ENCODE data around the gene POLRMT.
A peak's percentile ranks its signal among the peaks of the same experiment; 100 is the strongest.

The POLRMT gene

GRCh38 chr19:662962-663681 lies 29.8 kb upstream of the POLRMT start, which contains the start of gene RNF126:
Gene RNF126 (minus strand): TSS chr19:663214. CDS start chr19:663121, 93 bp downstream.
- DNase-seq (ENCODE audit: low read depth), result peak; percentile 37

DNA sequence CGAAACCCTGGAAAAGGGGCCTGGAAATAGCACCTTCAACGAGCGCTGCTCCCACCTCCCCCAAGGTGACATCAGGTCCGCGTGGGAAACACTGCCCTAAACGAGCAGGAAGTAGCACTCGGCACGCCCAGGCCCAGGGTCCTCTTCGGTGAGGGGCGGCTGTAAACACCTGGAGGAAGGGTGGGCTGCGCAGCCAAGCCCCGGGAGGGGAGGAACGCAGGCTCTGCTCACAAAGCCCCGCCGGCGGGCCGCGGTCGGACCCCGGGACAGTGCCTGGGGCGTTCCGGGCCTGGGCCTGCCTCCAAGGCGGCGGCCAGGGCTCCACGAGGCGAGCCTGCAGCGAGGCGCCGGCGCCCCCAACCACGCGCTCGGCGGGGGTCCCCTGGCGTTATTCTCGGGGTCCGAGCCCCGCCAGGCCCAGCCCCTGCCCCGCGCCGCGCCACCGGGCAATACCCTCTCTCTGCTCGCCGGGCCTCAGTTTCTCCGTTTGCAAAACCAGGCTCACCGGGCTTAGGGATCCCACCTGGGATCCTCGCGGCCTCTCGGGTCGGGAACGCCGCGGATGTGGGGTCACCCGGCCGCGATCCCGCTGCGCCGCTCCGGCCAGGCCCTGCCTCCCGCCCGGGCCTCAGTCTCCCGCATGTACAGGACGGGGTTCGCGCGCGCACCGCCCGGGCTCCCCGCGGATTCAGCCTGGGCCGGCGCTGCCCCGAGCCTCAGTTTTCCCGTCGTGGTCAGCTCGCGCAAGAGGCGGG lies 29.0 kb upstream of the POLRMT start:
- DNase-seq (ENCODE audit: low read depth), result no peak

DNA sequence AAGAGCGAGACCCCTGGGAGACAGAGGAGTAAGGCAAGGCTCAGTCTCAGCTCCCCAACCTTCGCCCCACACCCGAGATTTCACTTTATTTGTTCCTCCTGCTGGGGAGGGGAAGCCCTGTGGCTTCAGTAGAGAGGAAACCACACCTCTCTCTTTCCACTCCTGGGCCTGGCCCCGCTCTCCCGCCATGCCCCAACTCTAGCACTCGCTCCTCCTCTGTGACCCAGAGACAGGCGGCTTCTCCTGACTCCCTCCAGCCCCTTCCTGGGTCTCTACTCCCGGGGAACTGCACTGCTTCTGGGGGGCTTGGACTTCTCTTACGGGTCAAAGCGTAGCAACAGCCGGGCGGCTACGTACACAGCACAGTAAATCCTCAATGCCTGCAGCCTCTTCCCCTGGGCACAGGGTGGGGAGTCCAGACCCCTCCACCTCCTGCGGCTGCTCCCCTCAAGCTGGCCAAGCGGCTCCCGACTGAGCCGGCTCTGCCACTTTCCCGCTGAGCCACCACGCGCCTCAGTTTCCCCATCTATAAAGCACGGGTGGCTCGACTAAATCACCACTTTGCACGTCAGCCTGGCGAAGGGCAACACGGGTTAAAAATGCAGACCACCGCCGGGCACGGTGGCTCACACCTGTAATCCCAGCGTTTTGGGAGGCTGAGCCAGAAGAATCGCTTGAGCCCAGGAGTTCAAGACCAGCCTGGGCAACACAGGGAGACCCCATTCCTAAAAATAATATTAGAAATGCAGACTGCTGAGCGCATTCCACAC lies 28.3 kb upstream of the POLRMT start:
- DNase-seq (ENCODE audit: low read depth), result no peak

- no peak for DNase-seq (ENCODE audit: low read depth)
Measured at GRCh38 chr19:660793-661426, 27.6 kb upstream of the POLRMT start.

DNA sequence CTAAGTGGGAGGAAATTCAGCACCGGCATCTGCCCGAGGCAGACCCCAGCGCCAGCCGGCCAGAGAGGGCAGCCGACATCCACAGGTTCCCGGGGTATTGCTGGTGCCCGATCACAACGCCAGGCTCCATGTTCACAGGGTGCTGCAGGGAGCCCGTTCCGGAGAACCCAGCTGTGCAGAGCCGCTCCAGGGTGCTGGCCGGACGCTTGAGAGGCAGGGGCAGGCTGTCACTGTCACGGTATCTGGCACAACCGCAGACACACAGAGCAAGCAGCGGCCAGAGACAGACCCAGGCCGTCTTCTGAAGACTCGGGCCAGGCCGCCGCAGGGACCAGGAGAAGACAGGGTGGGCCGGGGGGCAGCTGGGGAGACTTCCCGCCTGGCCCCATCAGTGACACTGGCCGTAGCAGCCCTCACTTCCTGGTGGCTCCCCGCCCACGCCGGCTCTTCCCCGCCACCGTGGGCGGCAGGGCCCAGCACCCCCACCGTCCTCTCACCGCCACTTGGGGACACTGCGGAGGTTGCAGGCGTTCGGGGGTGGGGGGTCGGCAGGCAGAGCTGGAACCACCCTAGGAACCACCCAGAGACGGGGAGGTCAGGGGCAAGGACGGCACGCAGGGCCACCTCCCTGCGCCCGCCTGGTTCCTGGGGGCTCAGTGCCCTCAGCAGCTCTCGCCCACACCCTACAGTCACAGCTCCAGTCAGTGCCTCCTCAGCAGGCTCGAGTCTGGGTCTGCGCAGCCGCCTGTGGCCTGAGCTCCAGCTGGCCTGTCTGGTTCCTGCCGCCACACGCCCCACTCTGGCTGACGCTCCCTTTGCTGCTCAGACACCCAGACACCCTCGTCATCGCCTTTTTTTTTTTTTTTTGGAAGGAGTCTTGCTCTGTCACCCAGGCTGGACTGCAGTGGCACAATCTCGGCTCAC lies 25.8 kb upstream of the POLRMT start:
- no peak for DNase-seq (ENCODE audit: low read depth)

DNA sequence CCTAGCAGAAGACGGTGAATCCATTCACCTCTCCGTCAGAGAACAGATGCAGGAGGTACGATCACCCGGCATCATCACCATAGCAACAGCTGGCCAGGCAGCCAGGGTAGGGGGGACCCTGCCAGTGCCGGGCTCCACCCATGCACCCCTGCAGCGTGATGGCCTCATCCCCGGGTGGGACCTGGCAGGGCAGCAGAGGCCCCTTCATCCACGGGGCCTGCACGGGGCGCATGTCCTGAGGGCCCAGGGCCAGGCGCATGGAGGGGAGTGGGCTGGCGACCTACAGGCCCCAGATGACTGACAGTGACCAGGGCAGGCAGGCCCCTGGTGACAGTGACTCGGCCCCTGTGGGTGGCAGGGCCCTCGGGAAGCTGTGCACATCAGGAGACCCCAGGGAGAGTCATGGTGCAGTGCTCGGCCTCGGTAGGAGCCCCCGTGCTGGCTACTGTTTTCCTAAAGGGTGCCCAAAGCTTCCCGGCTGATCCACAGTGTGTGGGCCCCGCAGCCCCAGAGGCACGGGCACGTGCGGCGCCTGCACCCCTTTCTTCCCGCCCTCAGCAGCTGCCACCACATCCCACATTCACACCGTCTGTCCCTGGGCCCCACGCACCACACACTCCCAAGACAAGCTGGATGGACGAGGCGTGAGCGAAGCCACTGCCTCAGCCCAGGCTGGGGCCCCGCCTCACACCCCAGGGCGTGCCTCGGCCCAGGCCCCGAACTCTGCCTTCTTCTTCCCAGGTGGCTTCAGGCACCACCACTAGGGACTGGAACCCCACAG lies 24.9 kb upstream of the POLRMT start:
- DNase-seq (ENCODE audit: low read depth), result no peak

DNA sequence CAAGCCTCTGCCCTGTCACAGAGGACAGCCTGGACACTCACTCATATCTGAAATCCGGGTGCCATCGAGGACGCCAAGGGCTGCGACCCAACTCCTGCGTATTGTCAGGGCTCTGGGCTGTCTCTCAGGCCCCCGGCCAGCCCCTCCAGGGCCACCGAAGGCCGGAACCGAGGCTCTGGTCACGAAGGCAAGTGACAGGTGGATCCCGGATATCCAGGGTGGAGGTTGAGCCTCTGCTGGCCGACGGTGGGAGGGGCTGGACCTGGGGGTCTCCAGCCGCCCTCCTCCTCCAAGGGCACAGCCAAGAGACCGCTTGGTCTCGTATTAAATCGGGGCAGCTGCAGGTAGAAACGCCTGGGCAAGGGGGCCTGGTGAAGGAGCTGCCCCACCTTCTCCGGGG lies 24.3 kb upstream of the POLRMT start:
- DNase-seq (ENCODE audit: low read depth), result no peak

- no peak for DNase-seq (ENCODE audit: low read depth)
Measured at GRCh38 chr19:656751-657559, 23.6 kb upstream of the POLRMT start.

DNA sequence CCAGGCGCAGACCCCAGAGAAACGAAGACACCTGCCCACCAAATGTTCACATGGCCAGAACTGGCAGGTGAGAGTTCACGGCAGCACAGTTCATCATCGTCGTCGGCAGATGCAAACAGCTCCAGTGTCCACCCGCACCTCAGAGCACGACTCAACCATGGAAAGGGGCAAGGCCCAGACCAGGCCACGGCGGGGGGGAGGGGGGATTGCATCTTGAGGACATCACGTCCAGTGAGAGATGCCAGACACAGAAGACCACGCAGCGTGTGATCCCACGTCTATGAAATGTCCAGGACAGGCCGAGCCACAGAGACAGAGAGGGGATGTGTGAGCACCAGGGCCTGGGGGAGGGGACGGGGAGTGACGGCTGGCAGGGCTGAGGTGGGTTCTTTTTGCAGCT lies 22.4 kb upstream of the POLRMT start:
- DNase-seq (ENCODE audit: low read depth), result no peak

DNA sequence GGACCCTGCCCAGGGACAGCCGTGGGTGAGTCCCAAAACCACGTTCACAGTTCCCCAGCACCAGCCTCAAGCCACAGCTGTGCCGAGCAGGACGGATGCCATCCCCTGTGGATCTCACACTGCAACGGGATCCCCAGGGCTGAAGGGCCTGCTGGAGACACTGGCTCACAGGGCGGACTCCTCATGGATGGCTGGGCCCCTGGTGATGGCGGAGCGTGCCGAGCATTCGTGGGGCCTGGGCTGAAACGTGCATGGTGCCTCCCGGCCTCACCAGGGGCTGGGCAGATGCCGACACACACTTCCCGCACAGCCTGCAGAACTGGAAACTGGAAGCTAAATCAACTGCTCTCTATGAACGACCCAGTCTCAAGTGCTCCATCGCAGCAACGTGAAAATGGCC lies 20.1 kb upstream of the POLRMT start:
- no peak for DNase-seq (ENCODE audit: low read depth)

DNA sequence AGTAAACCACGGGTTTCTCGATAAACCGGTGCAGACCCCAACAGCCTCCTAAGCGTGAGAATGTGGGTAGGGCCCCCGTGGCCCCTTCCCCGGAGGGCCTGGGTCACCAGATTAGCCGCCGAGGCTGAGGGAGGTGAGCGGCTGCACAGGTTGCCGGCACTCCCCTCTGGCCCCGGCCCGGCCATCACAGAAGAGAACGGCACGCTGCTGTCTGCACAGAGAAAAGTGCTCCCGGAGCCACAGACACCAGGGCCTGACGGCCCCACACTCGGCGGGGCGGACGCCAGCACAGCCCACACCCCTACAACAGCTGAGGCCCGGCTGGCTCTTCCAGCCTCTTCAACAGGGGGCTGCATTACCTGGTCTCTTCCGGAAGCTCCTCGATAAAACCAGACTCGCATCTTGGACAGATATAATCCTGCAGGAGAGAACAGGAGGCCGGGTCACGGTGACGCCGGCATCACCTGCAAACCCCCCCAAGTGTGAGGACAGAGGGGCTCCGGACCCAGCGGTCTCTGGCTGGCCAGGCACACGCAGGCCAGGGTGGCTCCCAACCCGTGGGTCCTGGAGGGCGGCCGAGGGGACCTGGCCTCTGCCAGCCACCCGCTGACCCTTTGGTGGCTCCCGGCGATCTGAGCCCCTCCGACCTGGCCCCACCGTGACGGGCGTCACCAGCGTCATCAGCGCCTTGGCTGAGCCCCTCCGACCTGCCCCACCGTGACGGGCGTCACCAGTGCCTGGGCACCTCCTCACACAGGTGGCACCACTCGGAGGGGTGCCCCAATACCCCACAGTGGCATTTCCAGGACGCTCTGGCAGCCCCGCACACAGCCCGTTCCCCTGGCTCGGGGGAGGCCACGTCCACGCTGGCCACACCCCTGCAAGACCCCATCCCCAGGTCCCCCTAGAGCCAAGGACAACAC lies 19.4 kb upstream of the POLRMT start:
- DNase-seq (ENCODE audit: low read depth), result no peak

DNA sequence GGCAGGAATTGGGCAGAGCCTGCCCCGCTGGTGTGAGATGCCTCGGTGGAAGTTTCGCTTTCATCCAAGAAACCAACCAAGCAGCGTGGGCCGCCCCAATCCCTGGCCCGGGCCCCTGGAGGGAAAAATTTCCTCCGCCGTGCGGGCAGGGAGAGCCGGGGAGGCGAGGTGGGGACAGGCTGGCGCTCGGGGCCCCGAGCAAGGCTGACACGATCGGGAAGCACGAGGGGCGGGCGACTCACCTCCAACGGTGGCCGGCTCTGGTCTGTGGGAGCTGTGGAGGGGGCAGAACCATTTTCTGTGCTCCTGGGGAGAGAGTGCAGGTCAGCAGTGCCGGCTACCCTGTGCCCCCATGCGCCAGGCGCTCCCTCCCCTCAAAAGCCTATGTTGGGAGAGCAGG lies 18.7 kb upstream of the POLRMT start:
- no peak for DNase-seq (ENCODE audit: low read depth)

DNA sequence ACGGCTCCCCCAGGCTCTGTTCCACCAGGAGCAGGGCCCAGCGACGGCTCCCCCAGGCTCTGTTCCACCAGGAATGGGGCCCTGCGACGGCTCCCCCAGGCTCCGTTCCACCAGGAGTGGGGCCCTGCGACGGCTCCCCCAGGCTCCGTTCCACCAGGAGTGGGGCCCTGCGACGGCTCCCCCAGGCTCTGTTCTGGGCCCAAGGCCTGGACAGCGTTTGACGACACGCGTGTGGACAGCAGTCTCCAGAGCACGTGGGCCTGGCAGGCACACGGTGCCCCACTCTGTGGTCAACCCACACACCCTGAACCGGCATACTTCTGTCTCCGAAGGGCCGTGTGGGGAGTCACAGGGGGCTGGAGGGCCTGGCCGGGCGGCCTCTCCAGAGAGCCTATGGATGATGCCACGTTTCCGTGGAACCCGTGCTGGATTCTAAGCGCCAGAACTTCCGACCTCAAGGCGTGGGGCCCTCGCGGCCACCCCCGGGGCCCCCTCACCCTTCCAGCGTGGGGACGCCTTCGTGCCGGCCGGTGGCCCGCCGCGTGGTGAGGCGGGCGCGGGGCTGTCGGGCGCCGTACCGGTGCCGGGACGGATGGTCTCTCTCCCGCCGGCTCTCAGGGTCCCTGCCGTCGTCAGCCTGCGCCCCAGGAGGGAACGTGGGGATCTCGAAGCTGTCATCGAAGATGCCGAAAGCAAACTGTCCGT lies 17.9 kb upstream of the POLRMT start:
- no peak for DNase-seq (ENCODE audit: low read depth)

DNA sequence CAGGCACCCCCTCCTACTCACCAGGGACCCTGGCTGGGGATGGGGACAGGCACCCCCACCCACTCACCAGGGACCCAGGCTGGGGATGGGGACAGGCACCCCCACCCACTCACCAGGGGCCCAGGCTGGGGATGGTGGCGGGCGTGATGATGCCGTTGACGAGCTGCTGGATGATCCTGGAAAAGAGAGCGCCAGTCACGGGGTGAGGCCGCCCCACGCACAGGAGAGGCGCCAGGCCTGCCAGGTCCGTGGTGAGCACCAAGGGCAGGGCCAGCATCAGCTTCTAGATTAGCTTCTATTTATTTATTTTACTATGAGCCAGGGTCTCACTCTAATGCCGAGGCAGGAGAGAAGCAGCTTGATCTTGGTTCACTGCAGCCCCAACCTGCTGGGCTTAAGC lies 16.8 kb upstream of the POLRMT start:
- no peak for DNase-seq (ENCODE audit: low read depth)

GRCh38 chr19:648904-649801 lies 15.8 kb upstream of the POLRMT start:
- DNase-seq (ENCODE audit: low read depth), result no peak

- DNase-seq (ENCODE audit: low read depth), result no peak
Measured at GRCh38 chr19:648305-648704, 15.0 kb upstream of the POLRMT start.
